HG03066 (cell line): ENCODE data around the gene FAM149B1.
"Not testable (repeated sequence)": the region's sequence is repeated elsewhere in the genome, so short reads cannot be mapped to it uniquely, and the experiment has no call there.

Source experiments
- ATAC-seq: cut with Tn5 transposase; IDR thresholded peaks from one replicate; pipeline ENCODE4 v1.9.1; 2021; ENCODE audit warnings: low read depth; ENCODE audit not compliant: unreplicated experiment

FAM149B1 gene

DNA sequence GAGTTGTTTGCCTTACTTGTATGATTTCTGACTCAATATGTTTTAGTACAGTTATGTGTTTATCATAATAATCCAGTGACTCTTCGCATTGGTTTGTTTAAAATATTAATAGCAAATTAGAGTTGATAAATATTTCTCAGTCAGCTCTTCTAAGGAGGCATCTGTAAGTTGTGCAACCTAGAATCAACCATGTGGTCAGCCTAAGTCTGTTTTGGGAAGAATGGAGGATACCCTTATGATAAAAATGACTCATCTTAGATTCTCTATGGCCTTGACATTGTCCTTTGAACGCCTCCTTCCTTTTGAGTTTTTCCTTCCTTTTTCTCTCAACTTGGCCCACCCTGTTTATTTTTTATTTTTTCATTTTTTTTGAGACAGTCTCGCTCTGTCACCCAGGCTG, 60.3 kb downstream of the FAM149B1 start:
- ATAC-seq = no peak

- no peak for ATAC-seq
These were observed 61.6 kb downstream of the FAM149B1 start for GRCh38 chr10:73229567-73229966.

DNA sequence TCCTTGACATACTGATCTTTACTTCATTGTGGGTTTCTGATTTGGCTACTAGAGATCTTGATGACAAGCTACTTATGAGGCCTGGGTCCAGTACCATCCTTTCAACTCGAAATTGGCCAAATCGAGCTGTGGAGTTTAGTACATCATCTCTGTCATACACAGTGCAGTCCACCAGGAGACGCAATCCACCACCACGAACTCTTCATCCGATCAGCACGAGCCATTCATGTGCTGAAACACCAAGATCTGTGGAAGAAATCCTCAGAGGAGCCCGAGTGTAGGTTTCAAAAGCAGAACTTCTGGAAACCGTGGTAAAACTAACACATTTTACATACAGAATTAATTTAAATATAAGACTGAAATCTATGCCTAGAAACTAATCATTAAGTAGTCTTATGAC, 65.0 kb downstream of the FAM149B1 start:
- no peak for ATAC-seq

DNA sequence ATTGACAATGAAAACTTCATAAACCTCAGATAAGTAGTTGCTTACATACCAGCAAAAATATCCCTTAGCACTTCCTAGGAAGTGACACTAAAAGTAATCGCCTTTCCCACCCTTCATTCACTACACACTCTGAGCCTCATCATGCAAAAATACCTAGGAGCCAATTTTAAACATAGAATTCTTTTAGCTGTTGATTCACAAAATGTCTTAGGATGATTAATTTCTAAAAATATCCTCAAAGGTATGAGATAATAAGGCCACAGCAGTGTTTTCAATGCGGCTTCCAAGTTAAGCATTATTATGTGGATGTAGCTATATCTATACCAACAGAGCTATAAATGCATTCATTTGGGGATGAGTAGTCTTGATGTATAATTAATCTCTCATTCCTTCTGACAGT, 66.0 kb downstream of the FAM149B1 start:
- no peak for ATAC-seq

GRCh38 chr10:73234695-73235094, 66.8 kb downstream of the FAM149B1 start:
- no peak for ATAC-seq

DNA sequence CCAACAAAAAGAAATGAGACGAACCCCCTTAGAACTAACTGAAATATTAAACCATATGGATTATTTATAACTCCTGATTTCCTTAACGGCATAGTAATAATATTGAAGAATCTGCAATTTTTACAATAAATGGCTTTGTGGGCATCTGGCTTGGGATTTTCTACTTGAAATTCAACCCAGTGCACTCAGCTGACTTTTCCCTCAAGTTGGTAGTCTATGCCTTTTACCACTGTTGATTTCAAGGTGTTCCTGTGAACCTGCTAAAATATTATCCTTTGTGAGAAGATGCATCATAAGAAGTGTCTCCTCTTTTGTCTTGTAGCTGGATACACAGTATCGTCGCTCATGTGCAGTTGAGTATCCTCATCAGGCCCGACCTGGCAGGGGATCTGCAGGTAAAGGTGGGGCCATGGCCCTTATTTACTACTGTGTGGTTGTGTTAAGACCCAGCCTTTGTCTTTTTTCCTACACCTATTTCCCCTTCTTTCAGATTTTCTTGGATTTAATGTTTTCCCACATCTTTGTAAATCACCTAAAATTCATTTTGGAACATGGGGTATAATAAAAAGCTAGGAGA, 71.2 kb downstream of the FAM149B1 start:
- no peak for ATAC-seq

DNA sequence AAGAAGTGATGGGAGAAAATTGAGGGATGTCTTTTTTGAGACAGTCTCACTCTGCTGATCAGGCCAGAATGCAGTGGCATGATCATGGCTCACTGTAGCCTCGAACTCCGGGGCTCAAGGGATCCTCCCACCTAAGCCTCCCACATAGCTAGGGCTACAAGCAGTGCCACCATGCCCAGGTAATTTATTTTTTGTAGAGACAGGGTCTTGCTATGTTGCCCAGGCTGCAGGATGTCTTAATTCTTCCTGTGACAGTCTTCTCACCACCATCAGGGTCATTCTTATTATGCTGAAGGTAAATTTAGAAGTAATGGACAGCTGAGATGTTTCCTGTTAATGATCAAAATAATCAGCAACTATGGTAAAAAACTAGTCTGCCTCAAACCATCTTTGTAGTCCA, 72.0 kb downstream of the FAM149B1 start:
- ATAC-seq = no peak

DNA sequence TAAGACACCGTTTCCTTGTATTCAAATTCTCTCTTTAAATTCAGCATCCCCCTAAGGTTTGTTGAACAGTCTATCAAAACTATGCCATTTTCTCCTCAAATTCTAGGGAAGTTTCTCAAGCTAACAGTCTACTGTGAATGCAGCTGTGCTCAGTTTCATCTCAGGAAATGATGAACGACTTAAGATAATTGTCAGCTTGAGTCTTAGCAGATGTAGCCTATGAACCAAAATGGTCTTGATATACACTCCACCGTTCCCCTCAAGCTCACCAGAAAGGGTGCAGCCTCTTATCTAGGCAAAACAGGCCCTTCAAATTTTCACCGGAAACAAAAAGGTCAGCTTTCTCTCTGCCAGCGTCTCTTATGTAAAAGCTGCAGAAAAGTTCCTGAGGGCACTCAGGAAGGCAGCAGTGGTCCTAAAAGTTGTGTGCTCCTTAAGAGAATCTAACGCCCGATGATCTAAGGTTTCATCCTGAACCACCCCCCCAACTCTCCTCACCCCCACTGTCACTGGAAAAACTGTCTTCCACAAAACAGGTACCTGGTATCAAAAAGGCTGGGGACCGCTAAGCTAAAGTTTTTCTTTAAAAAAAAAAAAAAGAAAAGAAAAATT, 77.1 kb downstream of the FAM149B1 start:
- no peak for ATAC-seq

GRCh38 chr10:73246322-73246645, 78.4 kb downstream of the FAM149B1 start:
- no peak for ATAC-seq

DNA sequence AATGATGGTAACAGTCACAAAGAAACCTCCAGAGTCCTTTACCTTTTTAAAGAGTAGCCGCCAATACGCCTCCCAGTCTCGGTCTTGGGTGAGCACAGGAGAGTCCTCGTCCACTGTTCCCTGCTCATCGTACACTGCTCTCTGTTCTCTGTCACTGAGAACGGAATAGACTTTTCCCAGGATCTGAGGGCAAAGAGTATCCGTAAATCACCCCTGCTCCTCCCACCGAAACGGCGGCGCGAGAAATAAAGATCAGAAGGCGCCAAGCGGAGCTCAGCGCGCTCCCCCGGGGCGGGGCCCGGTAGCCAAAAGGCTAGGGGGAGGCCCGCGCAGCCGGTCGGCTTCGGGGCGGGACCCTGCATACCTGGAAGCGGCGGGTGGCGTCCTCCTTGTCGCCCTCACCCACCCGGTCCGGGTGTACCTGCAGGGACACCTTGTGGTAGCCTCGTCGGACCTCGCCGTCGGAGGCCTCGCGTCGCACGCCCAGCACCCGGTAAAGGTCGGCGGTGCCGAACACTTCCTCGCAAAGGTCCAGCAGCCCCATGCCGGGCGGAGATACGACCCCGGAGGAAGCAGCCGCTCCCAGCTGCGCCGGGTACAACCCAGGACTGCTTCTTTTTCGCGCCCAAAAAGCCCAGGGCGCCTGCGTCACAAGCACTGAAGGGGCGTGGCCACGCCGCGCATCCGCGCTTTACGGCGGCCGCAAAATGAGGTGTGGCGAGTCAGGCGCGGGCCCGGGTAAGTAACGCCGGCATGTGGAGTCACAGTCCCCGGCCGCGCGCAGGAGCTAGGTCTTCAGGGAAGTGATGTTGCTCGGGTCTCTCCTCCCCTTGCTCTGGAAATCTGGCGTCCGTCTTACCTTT, 79.0 kb downstream of the FAM149B1 start, which contains the start of gene DNAJC9:
Gene DNAJC9 (minus strand): TSS at position 610 of the 863 bp plus-strand sequence. CDS start 66 bp downstream, at position 544.
- peak; percentile 81 for ATAC-seq

DNA sequence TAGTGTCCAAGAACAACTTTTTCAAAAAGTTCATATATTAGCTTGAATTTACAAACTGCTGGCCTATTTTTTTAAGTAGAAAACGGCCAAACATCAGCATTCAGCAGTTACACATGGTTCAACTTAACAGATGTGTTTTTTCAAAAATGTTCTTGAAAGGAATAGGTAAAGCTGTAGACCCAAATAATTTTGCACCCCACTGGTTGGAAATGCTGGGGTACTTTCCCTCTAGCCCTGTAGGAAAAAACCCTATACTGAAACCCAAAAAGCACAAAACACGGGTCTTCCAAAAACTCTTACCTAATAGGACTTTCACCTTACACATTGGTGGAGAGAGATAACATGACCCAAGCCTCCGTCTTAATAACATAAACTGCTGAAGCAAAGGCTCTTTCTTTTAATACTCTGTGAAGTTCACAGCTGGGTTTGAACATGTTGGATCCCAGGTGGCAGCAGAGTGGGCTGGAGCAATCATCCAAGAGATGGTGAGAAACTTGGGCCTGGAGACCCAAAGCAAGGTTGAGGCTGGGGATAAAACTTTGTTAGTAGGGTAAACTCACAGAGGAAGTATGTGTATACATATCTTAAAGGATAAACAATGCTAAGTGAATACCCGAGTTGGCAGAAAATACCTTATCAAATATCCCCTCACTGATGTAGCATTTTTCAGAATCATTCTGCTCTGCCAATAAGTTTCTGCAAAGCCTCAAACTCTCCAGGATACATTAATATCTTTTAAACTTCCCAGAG, 79.8 kb downstream of the FAM149B1 start:
- ATAC-seq = no peak

DNA sequence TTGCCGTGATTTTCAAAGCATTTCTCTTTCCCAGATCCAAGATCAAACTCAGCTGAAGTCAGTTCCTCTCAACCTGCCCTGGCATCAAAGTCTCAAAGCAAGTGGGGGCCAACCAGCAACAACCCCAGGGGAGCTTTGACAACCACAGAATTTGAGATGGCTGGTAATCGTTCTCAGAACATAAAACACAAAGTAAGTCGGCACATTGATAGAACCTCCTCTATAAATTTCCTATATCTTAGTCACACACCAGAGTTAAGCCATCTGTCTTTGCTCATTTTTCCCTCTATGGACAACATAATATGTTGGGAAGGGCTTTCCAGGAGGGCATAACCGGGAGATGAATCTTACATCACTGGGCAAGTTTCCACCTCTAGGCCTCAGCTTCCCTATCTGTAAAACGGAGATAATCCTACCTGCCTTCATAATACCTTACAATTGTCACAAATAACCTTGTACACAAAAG, 80.4 kb downstream of the FAM149B1 start:
- no peak for ATAC-seq

GRCh38 chr10:73251683-73252444, 83.9 kb downstream of the FAM149B1 start:
- ATAC-seq = no peak

GRCh38 chr10:73252445-73253224, 84.7 kb downstream of the FAM149B1 start, which contains the start of gene MRPS16:
Gene MRPS16 (minus strand): TSS chr10:73252644. CDS start chr10:73252482, 162 bp downstream.
- ATAC-seq = peak; percentile 88

- ATAC-seq = no peak
These were observed 85.3 kb downstream of the FAM149B1 start for GRCh38 chr10:73253225-73253555.

GRCh38 chr10:73258612-73259011, 90.7 kb downstream of the FAM149B1 start:
- ATAC-seq = not testable (repeated sequence)

- no peak for ATAC-seq
These were observed 93.6 kb downstream of the FAM149B1 start for GRCh38 chr10:73261362-73261995.

DNA sequence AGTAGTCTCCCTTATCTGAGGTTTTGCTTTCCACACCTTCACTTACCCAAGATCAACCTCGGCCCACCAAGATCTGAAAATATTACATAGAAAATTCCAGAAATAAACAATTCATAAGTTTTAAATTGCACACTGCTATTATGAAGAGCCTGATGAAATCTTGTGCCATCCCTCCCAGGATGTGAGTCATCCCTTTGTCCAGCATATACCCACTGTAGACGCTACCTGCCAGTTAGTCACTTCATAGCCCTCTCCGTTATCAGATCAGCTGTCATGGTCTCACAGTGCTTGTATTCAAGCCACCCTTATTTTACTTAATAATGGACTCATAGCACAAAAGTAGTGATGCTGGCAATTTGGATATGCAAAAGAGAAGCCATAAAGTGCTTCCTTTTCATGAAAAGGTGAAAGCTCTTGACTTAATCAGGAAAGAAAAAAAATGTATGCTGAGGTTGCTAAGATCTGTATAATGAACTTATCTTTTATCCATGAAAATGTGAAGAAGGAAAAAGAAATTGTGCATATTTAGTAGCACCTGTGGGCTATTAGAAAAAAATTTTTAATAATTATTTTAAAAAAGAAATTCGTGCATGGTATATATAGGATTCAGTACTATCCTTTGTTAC, 94.3 kb downstream of the FAM149B1 start:
- no peak for ATAC-seq
